ENCODE data around the gene CNTNAP2. TPM values are rescaled to one million over a fixed set of nuclear protein-coding genes. Genes with fewer than 3 reads are reported as not detected.
A peak's percentile ranks its signal among the peaks of the same experiment; 100 is the strongest.
"Not testable (repeated sequence)": the region's sequence is repeated elsewhere in the genome, so short reads cannot be mapped to it uniquely, and the experiment has no call there.

CNTNAP2 gene
- total RNA-seq, 1 donor, result 0.54 TPM

DNA sequence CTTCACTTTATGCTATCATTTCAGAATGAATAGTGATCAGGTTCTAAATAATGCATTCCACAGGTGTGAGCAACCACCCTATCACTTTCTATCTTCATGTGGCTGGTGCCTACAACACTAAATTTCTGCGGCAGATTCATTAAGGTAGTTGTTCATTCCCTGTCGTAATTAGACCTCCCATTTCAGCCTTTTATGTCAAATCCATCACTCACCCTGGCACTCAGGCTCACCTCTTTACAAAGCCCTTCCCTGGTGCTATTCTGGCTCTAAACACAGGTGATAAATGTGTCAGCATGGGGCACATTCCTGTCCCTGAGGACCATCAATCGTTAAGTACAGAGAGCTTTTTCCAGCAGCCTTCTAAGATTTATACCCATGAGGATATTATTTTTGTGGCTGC, 2173.9 kb downstream of the CNTNAP2 start:
- no peak for DNase-seq (ENCODE audit: low read depth in 2 of 3, low spot score in 2 of 3)

DNA sequence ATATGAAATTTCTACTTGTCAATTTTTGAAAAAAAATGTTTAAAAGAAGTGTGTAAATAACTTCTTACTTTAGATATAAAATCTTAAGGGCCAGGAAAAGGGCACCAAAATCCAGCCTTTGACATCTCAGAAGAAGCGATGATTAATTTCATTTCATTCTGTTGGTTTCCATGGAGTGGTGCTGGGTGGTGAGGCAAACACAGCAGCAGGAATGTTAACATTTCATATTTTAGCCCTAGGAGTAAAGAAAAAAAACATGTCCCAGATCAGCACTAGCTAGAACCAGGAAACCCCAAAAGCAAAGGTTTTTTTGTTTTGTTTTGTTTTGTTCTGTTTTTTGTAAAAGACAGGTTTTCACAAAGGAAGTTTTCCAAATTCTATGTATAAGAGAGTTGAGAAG, 2175.2 kb downstream of the CNTNAP2 start:
- DNase-seq (ENCODE audit: low read depth in 2 of 3, low spot score in 2 of 3), result no peak

DNA sequence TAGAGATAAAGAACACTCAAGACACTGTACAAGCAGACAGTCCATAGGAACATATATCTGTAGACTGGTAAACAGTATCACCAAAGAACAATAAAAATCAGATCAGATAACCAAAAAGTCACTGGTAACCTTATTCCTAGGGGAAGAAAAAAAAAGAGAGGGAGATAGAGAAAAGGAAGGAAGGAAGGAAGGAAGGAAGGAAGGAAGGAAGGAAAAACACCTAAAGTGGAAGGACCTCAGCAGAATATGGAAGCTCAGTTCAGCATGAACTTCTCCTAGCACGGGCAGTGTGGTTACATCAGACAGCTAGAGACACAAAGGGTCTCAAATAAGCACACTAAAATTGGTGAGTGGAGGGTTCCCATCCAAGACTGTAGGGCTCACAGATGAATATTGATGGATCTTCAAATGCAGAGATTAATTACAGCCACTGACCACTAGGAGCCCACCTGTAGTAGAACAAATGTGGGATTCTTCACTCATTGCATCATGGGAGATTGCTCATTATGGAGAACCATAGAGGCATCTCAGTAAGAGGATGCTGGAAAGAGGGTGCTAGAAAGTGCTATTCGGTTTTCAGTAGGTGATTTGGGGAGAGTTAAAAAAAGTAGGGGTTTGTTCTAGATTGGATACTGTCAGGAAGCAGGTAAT, 2180.5 kb downstream of the CNTNAP2 start:
- DNase-seq (ENCODE audit: low read depth in 2 of 3, low spot score in 2 of 3), result no peak

DNA sequence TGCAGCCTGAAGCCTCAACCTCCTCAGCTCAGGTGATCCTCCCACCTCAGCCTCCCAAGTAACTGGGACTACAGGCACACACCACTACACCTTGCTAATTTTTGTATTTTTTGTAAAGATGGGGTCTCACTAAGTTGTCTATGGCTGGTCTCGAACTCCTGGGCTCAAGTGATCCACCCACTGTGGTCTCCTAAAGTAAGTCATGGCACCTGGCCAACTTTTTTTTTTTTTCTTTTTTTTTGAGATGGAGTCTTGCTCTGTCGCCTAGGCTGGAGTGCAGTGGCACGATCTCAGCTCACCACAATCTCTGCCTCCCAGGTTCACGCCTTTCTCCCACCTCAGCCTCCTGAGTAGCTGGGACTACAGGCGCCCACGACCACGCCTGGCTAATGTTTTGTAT, 2182.2 kb downstream of the CNTNAP2 start:
- DNase-seq (ENCODE audit: low read depth in 2 of 3, low spot score in 2 of 3), result not testable (repeated sequence)

DNA sequence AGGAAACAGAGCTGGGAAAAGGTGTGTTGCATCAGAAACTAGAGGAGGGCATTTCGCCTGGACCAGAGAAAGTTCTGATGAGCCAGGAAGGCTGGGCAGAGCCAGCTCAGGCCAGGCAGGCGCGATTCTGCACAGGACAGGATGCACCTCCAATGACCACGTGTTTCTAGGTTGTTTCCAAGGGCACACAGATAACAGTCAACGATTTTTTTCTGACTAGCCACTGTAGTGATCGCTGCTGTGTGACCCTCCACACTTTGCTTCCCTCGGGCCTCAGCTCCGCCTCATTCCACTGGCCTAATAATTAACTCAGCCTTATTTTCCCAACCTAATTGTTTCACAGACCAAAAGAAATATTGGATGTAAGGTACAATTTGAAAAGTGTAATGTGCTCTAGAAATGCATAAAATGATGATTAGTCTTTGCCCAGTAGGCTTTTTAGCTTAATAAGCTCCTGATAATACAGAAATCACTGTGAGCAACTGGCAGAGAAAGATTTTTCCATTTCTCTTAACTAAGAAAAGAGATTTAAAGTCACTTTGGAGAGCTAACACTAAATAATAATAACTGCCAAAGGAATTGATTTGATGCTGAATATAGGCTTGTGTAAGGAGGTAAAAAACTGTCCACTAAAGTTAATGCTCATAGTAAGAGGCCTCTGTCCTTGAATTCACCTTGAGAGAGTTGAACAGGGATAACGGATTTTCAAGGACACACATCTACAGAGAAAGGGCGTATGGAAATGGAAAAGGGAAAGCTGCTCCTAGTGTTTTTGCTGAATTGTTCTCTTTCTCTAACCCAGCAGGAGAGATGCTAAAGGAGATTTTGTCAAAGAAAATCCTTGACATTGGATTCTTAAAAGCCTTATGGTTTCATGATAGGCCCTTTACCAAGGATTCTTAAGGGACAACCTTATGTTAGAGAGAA, 2183.0 kb downstream of the CNTNAP2 start:
- no peak for DNase-seq (ENCODE audit: low read depth in 2 of 3, low spot score in 2 of 3)

DNA sequence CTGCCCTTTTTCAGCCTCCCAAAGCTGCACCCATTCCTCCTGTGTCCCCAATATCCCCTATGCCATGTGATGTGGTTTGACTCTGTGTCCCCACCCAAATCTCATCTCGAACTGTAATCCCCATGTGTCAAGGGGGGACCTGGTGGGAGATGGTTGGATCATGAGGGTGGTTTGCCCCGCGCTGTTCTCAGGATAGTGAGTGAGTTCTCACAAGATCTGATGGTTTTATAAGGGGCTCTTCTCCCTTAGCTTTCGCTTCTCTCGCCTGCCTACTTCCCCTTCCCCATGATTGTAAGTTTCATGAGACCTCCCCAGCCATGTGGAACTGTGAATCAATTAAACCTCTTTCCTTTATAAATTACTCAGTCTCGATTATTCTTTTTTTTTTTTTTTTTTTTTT, 2185.8 kb downstream of the CNTNAP2 start:
- not testable (repeated sequence) for DNase-seq (ENCODE audit: low read depth in 2 of 3, low spot score in 2 of 3)

DNA sequence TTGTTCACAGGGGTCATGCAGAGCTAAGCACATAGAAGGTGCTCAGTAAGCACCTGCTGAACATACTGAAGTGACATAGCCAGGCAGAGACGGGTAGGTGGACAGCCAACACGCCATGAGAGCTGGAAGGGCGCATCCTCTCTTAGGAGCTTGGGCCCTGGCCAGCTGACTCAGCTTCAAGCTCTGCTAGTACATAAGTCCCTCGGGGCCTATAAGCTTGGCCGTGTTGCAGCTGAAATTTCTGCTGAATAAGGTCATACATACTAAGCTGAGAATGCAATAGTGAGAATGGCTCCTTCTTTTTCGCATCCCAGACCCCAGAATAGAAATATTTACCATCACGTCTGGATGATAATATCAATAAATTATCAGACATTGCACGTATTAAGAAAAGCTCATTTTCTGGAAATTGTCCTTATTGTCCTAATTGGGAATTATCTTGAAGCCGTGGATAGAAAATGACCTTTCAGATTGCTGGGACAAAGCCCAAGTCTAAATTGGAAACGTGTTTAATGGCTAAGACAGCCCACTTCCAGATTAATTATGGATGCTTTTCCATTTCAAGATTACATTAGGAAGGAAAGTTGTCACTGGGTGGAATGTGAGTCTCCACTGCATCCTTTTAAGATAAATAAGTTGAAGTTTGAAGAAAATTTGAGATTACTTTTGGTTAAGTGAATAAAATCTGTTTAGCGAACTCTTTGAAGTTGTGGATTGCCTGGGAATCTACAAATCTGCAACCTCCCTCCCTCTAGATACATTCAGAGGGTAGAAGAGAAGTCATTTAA, 2186.9 kb downstream of the CNTNAP2 start:
- no peak for DNase-seq (ENCODE audit: low read depth in 2 of 3, low spot score in 2 of 3)

DNA sequence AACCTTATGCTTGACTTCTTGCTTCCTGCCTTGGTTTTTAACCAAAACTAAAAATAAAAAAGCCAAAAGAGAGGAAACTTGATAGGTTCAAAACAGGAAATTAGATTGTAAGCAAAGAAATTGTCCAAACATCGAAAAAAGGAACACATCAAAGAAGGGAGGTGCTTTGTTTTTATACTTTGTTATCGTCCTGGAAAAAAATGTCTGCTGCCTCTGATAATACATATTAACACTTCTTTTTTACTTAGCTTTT, 2187.4 kb downstream of the CNTNAP2 start:
- peak in 1 of 3 donors; percentile 26 for DNase-seq (ENCODE audit: low read depth in 2 of 3, low spot score in 2 of 3)

DNA sequence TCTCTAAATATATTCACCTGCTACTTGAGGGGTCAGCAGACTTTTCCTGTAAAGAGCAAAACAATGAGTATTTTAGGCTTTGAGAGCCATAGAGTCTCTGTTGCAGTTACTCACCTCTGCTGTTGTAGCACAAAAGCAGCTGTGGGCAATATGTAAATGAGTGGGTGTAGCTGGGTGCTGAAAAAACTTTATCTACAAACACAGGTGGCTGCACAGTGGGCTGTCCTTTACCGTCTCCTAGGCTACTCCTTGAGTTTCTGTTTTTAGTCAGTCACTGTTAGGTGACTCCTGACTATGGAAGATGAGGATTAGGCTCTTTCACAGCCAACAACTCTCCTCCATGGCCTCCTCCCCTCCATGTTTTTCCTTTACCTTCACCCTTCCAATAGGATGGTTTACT, 2187.9 kb downstream of the CNTNAP2 start:
- peak in 2 of 3 donors; percentile 10 to 17 for DNase-seq (ENCODE audit: low read depth in 2 of 3, low spot score in 2 of 3)

DNA sequence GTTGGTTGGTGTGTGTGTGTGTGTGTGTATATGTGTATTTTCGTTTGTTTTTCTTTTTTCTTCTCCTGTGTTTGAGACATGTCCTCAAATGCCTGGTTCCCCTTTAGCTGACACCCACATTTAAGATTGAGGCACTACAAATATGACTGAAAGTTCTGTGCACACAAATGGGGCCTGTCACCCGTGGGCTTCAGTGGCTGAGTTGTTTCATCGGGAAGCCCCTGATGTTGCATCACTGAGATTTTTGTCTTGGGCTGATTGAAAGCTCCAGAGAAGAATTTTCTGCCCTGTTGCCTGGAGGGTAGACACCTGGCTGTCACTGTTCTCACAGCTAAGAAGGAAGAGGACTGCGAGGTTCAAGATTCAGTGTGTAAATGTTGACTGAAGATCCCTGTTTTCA, 2190.2 kb downstream of the CNTNAP2 start:
- DNase-seq (ENCODE audit: low read depth in 2 of 3, low spot score in 2 of 3), result no peak

DNA sequence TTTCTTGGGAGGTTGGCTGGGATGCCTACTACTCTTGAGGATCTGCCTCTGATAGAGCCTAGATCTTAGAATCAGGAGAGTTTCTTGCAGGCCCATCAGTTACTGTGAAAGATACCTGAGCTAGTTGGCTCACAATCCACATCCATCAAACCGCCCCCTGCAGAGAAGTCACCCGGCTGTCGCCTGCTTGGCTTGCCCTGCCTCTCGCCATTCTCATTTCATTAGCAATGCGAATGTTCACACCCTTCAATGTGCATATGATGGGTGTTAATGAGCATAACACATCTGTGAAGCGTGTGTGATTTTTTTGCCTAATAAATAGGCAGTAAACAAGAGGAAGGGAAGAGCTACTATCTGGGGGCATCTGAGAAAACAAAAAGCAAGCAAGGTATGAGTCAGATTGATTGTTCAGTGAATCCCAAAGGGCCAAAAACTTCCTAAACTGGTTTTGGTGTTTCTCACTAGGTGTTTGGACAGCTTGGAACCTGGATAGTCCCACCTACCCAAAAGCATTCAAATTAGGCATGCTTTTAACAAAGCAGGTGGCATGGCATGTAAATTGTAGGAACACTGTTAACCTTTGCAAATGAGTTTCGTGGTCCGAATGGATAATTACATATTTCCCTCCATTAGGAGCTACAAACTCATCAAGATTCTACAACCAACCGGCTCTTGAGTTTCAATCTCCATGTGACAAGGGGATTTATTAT, 2201.7 kb downstream of the CNTNAP2 start:
- no peak for DNase-seq (ENCODE audit: low read depth in 2 of 3, low spot score in 2 of 3)

DNA sequence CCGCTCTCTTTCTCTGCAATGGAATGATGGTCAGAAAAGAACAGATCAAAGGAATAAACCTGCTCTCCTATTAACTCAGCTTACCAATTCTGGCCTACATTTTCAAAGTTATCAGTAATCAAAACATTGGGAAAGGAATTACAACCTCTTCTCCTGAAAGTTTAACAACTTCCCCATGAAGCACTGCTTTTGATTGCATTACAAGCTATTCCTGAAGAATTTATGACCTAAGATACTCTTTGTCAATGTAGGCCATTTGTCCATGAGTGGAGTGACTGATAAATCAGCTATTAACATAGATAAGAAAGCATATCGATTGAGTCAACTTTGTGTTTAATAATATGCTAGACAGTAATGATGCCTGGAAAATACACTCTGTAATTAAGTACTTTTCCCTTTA, 2202.2 kb downstream of the CNTNAP2 start:
- no peak for DNase-seq (ENCODE audit: low read depth in 2 of 3, low spot score in 2 of 3)

DNA sequence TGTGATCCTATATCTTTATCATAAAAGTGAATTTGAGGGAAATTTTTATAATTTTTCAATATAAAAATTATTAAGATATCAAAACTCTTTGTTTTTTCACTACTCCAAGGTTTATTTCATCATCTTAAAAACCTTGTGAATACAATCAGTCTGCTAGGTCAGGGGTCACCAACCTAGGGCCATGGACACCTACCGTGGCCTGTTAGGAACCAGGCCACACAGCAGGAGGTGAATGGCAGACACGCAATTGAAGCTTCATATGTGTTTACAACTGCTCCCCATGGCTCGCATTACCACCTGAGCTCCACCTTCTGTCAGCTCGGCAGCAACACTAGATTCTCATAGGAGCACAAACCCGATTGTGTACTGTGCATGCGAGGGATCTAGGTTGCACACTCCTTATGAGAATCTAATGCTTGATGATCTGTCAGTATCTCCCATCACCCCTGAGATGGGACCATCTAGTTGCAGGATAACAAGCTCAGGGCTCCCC, 2202.8 kb downstream of the CNTNAP2 start:
- no peak for DNase-seq (ENCODE audit: low read depth in 2 of 3, low spot score in 2 of 3)

DNA sequence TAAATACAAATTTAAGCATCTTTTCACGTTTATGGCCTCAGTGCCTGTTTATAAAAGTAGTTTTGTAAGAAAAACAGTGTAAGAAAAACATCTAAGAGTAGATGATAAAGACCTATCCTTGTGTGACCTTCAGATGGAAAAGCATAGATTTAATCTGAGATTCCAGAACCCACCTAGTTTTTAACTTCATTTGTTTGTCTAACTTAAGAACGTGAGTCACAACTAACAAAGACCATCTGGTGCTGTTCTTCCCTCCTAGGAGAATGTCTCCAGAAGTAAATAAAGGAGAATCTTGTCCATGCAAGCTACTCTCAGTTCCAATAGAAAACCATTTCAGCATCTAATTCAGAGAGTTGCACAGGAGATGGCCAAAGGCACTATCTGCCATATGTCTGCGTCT, 2208.6 kb downstream of the CNTNAP2 start:
- DNase-seq (ENCODE audit: low read depth in 2 of 3, low spot score in 2 of 3), result no peak

DNA sequence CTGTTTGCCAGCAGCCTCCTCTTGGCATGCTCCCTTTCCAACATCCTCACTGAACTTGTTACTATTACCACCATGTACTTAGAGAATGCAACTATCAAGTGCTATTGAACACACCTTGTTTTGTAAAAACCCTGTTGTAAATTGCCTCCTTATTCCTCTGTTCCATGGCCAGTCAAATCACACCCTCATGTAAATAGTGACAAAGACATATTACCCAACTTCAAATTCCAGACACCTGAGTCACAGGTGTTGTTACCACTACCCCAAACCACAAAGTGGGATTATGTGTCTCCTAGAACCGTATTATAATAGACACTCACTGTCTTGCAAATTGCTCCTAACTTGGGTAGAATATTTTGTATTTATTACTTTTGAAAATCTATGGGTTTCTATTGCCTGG, 2210.8 kb downstream of the CNTNAP2 start:
- DNase-seq (ENCODE audit: low read depth in 2 of 3, low spot score in 2 of 3), result no peak

DNA sequence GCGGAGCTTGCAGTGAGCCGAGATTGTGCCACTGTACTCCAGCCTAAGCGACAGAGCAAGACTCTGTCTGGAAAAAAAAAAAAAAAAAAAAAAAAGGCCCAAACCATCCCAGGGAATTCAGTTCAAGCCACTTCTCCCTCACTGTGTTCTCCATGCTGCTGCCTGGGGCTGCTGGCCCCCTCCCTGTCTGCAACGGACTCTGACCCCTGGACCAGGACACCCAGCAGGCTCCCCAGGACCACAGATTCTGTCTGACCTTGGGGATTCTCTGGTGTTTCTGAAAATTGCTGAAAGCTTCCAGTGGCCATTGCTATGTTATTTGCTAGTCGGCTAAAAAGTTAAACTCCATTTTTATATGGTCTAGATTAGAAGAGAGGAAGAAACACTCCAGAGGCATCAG, 2212.3 kb downstream of the CNTNAP2 start:
- no peak for DNase-seq (ENCODE audit: low read depth in 2 of 3, low spot score in 2 of 3)

DNA sequence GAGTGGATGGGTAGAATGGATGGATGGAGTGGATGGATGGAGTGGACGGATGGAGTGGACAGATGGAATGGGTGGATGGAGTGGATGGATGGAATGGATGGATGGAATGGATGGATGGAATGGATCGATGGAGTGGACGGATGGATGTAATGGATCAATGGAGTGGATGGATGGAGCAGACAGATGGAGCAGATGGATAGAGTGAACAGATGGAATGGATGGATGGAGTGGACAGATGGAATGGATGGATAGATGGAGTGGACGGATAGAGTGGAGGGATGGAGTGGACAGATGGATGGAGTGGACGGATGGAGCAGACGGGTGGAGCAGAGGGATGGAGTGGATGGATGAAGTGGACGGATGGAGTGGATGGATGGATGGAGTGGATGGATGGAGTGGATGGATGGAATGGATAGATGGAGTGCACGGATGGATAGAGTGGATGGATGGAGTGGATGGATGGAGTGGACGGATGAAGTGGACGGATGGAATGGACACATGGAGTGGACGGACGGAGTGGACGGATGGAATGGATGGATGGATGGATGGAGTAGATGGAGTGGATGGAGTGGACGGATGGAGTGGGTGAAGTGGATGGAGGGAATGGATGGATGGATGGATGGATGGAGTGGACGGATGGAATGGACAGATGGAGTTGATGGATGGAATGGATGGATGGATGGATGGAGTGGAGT, 2213.7 kb downstream of the CNTNAP2 start:
- DNase-seq (ENCODE audit: low read depth in 2 of 3, low spot score in 2 of 3), result no peak

DNA sequence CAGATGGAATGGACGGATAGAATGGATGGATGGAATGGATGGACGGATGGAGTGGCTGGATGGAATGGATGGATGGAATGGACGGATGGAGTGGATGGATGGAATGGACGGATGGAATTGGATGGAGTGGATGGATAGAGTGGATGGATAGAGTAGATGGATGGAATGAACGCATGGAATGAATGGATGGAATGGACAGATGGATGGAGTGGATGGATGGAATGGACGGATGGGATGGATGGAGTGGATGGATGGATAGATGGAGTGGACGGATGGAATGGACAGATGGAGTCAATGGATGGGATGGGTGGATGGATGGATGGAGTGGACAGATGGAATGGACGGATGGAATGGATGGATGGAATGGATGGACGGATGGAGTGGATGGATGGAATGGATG, 2214.2 kb downstream of the CNTNAP2 start:
- no peak for DNase-seq (ENCODE audit: low read depth in 2 of 3, low spot score in 2 of 3)

DNA sequence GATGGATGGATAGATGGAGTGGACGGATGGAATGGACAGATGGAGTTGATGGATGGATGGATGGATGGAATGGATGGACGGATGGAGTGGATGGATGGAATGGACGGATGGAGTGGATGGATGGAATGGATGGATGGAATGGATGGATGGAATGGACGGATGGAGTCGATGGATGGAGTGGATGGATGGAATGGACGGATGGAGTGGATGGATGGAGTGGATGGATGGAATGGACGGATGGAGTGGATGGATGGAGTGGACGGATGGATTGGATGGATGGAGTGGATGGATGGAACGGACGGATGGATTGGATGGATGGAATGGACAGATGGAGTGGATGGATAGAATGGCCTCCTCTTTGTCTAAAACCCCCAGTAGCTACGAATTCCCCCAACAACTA, 2214.9 kb downstream of the CNTNAP2 start:
- DNase-seq (ENCODE audit: low read depth in 2 of 3, low spot score in 2 of 3), result not testable (repeated sequence)

All from hematopoietic multipotent progenitor cell (in vitro differentiated cells).